NCI-H460 (cell line): Measurements from ENCODE around the gene RPAP2. TPM values are rescaled to one million over a fixed set of nuclear protein-coding genes. Genes with fewer than 3 reads are reported as not detected.

Experiments used
- DNase-seq: peaks from one replicate; pipeline ENCODE4 v3.0.0-alpha.2; 2016; ENCODE audit warnings: low read depth; ENCODE audit errors: extremely low read depth
- small RNA-seq, 2 experiments: library from RNA; depleted of rRNA; stranded (forward); fragments of <200 nt; gene quantifications; one replicate each; pipeline ENCODE3, GENCODE V24; 2014
- total RNA-seq: library from RNA; depleted of rRNA; stranded (reverse); fragments of >200 nt; shearing (Covaris generic); gene quantifications from 2 replicates; pipeline ENCODE4 v1.2.3, GENCODE V29; 2014; rRNA removed

Gene RPAP2
- total RNA-seq, 1 experiment from 2014 or later: 31.0 TPM

DNA sequence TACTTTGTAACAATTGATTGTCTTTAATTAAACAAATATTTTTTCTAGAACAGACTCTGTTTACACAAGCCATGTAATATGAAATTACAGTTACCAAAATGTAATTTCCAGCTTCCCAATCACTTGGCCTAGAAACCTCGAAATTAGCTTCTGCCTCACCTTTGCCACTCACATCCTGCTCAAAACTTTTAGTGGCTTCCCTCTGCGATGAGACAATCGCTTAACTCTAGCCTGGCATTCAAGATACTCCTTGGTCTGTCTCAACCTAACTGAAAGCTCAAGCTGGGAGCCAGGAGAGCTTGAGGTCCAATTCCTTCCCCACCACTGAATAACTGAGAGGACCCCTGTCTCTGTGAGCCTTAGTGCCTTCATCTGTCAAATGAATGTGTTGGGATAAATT, 145.0 kb downstream of the RPAP2 start:
- DNase-seq: no peak

GRCh38 chr1:92444351-92444750, 145.5 kb downstream of the RPAP2 start:
- DNase-seq: no peak

DNA sequence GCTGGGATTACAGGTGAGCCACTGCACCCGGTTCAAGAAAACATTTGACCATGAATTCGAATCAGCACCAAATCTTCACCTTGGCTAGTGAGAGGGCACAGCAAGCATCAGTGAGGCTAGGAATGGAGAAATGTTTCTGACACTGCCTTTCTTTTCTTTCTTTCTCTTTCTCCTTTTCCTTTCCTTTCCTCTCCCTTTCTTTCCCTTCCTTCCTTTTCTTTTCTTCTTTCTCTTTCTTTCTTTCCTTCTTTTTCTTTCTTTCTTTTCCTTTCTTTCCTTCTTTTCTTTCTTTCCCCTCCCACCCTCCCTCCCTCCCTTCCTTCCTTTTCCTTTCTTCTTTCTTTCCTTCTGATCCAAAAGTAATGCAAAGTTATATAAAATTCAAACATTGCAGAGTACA, 147.0 kb downstream of the RPAP2 start:
- DNase-seq: no peak

DNA sequence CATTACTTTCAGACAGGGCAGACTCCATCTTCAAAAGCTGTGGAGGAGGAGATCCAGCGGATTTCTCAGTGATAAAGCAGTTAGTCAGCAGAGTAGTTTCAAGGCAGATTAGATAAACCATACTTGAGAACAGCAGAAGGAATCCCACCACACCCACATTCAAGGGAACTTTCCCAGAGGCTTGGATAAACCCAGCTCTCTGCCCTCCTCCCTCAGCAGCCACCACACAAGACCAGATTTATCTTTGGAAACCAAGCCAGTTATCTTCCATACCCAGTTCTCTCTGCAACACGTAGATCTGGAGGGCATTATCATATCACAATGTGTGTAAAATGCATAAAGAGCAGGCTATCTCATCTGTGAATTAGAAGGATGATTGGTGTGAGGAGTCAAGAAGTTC, 147.7 kb downstream of the RPAP2 start:
- no peak for DNase-seq

- no peak for DNase-seq
Measured at GRCh38 chr1:92447033-92447681, 148.3 kb downstream of the RPAP2 start.

DNA sequence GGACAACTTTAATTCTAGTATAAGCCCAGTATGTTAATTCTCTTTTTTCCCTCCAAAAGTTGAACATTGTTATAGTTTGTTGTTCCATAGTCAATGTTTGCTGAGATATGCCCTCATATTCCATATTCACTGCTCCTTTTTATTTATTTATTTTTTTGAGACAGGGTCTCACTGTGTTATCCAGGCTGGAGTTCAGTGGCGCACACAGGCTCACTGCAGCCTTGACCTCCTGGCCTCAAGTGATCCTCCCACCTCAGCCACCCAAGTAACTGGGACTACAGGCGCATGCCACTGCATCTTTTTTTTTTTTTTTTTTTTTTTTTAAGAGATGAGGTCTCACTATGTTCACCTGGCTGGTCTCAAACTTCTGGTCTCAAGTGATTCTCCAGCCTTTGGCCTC, 149.1 kb downstream of the RPAP2 start:
- no peak for DNase-seq

Small RNA genes within 50 kb of the gene (small RNA-seq; reads per million reads assigned to genes)
- gene RN7SL824P: 0 reads per million in 2 experiments

Other genes starting within 250 kb of the RPAP2 start
- 0.17 TPM in 1 of 2 replicates, not detected in the other for gene SETSIP, start 223.6 kb upstream of the RPAP2 start, total RNA-seq
- 2.1 TPM in 2 replicates for gene BTBD8, start 218.7 kb upstream of the RPAP2 start, total RNA-seq
- not detected in 2 replicates for gene C1orf146, start 81.1 kb upstream of the RPAP2 start, total RNA-seq
- gene GLMN, start 72 bp upstream of the RPAP2 start, total RNA-seq: 9.0 and 14.6 TPM in 2 replicates
- 0.05 TPM in 1 of 2 replicates, not detected in the other for gene GFI1, start 187.9 kb downstream of the RPAP2 start, total RNA-seq